B cell (primary cell): ENCODE measurements around the gene RNASE4. TPM values are rescaled to one million over a fixed set of nuclear protein-coding genes. Genes with fewer than 3 reads are reported as not detected.

Experiments used
- ATAC-seq: fragments of 200-7000 bp; cut with Tn5 transposase; one replicate; pipeline ENCODE4 v1.10.0; 2021; ENCODE audit warnings: low read depth, mild to moderate bottlenecking, moderate number of reproducible peaks, moderate library complexity
- CTCF ChIA-PET: fragments of 350-600 bp; sonication (Branson Sonifier 250); formaldehyde crosslinking; loops from one replicate; lab custom pipeline; 2021; ENCODE audit warnings: antibody characterized with exemption, inconsistent platforms; lab: Charles Lee
- POLR2A ChIA-PET: fragments of 350-600 bp; sonication (Branson Sonifier 250); formaldehyde crosslinking; loops from one replicate; lab custom pipeline; 2021; ENCODE audit warnings: antibody characterized with exemption; lab: Charles Lee
- DNase-seq: peaks from one replicate; pipeline ENCODE4 v3.0.0; 2013
- H2AFZ ChIP-seq: 2 replicates; pipeline ENCODE4 v1.6.1; 2012; ENCODE audit warnings: mild to moderate bottlenecking, low read depth, low read length; ENCODE audit not compliant: insufficient read depth, poor library complexity, severe bottlenecking
- H3K27ac ChIP-seq, 2 donors: 1 replicate in 1 of 2; 2 replicates in 1 of 2; pipeline ENCODE4 v1.5.1; 2012 to 2013; ENCODE audit warnings: low read length in 2 of 2, mild to moderate bottlenecking in 2 of 2, moderate library complexity in 1 of 2
- H3K27me3 ChIP-seq, 4 experiments: fragments of 200-600 bp in 1 of 4; sonication (generic) in 1 of 4; replicated peaks in 1 of 4; 1 replicate in 2 of 4; 2 replicates in 2 of 4; pipeline versions ENCODE4 v1.6.1 to v1.7.0; 2013 to 2016; ENCODE audit warnings: low read length in 3 of 4, mild to moderate bottlenecking in 2 of 4, mixed read lengths in 1 of 4, moderate library complexity in 1 of 4; ENCODE audit not compliant: insufficient read depth in 4 of 4, control insufficient read depth in 3 of 4; ENCODE audit errors: control extremely low read depth in 1 of 4
- H3K36me3 ChIP-seq, 2 experiments: replicated peaks in 1 of 2; 1 replicate in 1 of 2; 2 replicates in 1 of 2; pipeline versions ENCODE4 v1.6.1 to v1.7.1; 2013; ENCODE audit warnings: low read length in 1 of 2; ENCODE audit not compliant: insufficient read depth in 2 of 2, control insufficient read depth in 1 of 2; ENCODE audit errors: control extremely low read depth in 1 of 2, extremely low read depth in 1 of 2
- H3K4me1 ChIP-seq, 2 donors: fragments of 200-600 bp in 1 of 2; sonication (generic) in 1 of 2; 1 replicate in 1 of 2; 2 replicates in 1 of 2; pipeline versions ENCODE4 v1.5.1 to v1.6.1; 2013 to 2017; ENCODE audit warnings: low read length in 2 of 2; ENCODE audit not compliant: control insufficient read depth in 2 of 2, insufficient read depth in 2 of 2
- H3K4me2 ChIP-seq: replicated peaks from 2 replicates; pipeline ENCODE3; 2012; ENCODE audit warnings: mild to moderate bottlenecking, low read depth, low read length; ENCODE audit not compliant: poor library complexity, severe bottlenecking
- H3K4me3 ChIP-seq, 5 experiments: fragments of 200-600 bp in 1 of 5; sonication (generic) in 1 of 5; 1 replicate in 3 of 5; 2 replicates in 2 of 5; pipeline versions ENCODE4 v1.5.1 to v1.7.0; 2011 to 2016; ENCODE audit warnings: low read length in 4 of 5, mild to moderate bottlenecking in 4 of 5, low read depth in 2 of 5, control low read depth in 1 of 5, moderate library complexity in 1 of 5; ENCODE audit not compliant: insufficient read depth in 1 of 5; ENCODE audit errors: control extremely low read depth in 1 of 5, extremely low read depth in 1 of 5
- H3K79me2 ChIP-seq: fragments of 200-600 bp; sonication (generic); one replicate; pipeline ENCODE4 v1.6.0; 2016; ENCODE audit warnings: low read length; ENCODE audit not compliant: control insufficient read depth, insufficient read depth
- H3K9ac ChIP-seq: fragments of 200-600 bp; sonication (generic); 2 replicates; pipeline ENCODE4 v1.6.1; 2017; ENCODE audit warnings: mild to moderate bottlenecking, low read length, moderate library complexity
- H3K9me3 ChIP-seq, 3 donors: one replicate each; pipeline versions ENCODE4 v1.6.1 to v1.7.1; 2013; ENCODE audit warnings: low read length in 2 of 3; ENCODE audit not compliant: control insufficient read depth in 2 of 3, insufficient read depth in 1 of 3; ENCODE audit errors: control extremely low read depth in 1 of 3
- H4K20me1 ChIP-seq: 2 replicates; pipeline ENCODE4 v1.6.0; 2012; ENCODE audit warnings: mild to moderate bottlenecking, low read length; ENCODE audit not compliant: insufficient read depth, control insufficient read depth, poor library complexity, severe bottlenecking
- H3K27ac Mint-ChIP-seq: one replicate; pipeline ENCODE4 v1.8.0; 2021; ENCODE audit warnings: mixed read lengths
- H3K27me3 Mint-ChIP-seq: one replicate; pipeline ENCODE4 v1.8.0; 2021; ENCODE audit warnings: mixed read lengths
- H3K4me1 Mint-ChIP-seq: one replicate; pipeline ENCODE4 v1.8.0; 2021; ENCODE audit warnings: mixed read lengths
- H3K4me3 Mint-ChIP-seq: one replicate; pipeline ENCODE4 v1.8.0; 2021; ENCODE audit warnings: mixed read lengths
- H3K9me3 Mint-ChIP-seq: one replicate; pipeline ENCODE4 v1.8.0; 2022; ENCODE audit warnings: mixed read lengths; ENCODE audit not compliant: insufficient read depth
- EZH2 ChIP-seq: IDR thresholded peaks from 2 replicates; pipeline ENCODE4 v1.6.1; 2012; ENCODE audit warnings: borderline replicate concordance, low read depth, mild to moderate bottlenecking, moderate library complexity, low read length; ENCODE audit not compliant: insufficient read depth, poor library complexity, severe bottlenecking
- WGBS: methylation state at CpG from one replicate; pipeline ENCODE4 v1.1.5; 2013; ENCODE audit warnings: missing lambda C conversion rate; ENCODE audit not compliant: insufficient coverage; 5-methylcytosine and 5-hydroxymethylcytosine counted together
- intact Hi-C: fragments of 100-400 bp; cut with micrococcal nuclease; formaldehyde crosslinking; loops from one replicate; pipeline ENCODE4 v1.10.0; 2022
- polyA plus RNA-seq: library from polyadenylated mRNA; depleted of rRNA; stranded (reverse); fragments of >200 nt; gene quantifications from 2 replicates; pipeline ENCODE4 v1.2.3, GENCODE V29; 2012
- total RNA-seq, 2 donors: library from RNA; stranded (reverse); fragments of 120-200 nt in 1 of 2; gene quantifications; 1 replicate in 1 of 2; 2 replicates in 1 of 2; pipeline versions ENCODE4 v1.2.3 to v1.2.4, GENCODE V29; 2013 to 2022
- TF ChIP-seq, protein P1 (sequence below): fragments of 200-600 bp; IDR thresholded peaks from one replicate; pipeline ENCODE4 v1.8.0; 2022; ENCODE audit warnings: antibody characterized with exemption, mild to moderate bottlenecking

The RNASE4 gene
- total and polyA plus RNA-seq, 2 donors (not counting 1 experiment from before 2014, with no cell fraction given), result 1.8 TPM

DNA sequence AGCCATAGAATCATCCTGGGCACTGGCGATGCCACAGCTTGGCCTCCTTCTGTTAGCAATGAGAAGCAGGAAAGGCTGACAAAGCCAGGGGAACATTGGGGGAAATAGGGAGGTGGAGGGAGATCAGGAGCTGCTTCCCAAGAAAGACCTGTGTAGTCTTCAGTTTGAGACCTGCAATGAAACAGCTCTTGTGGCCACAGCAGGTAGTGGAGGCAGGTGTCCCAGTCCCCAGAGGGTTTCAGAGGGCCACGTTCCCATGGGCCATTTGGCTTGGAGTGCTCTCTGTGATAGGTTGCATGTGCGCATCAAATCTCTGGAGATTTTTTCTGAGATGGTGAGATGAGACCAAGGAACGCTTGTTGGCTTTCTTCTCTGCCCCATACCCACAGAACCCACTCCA lies 28.5 kb upstream of the RNASE4 start:
- Histone ChIP-seq H3K27me3 (peaks cover 0 to 58% (median 43%) of the 10 kb centered on the region in 4 experiments), H2AFZ (no peak overlapping the region), H3K9ac (no peak overlapping the region), H3K4me2 (no peak overlapping the region), H4K20me1 (no peaks in the 10 kb centered on the region), H3K4me1 (peaks cover 26 to 28% of the 10 kb centered on the region in 2 donors), H3K36me3 (no peaks in the 10 kb centered on the region), H3K4me3 (no peak overlapping the region), H3K9me3 (peaks cover 0 to 6% (median 0%) of the 10 kb centered on the region in 3 donors), H3K27ac (no peak overlapping the region), H3K79me2 (no peaks in the 10 kb centered on the region)
- ChIA-PET POLR2A (interaction anchor here (0.6 kb wide), 1 partner anchor 46 kb away, joined by 6 read pairs; no protein-coding TSS in a partner anchor), CTCF (interaction anchor here (0.6 to 11.2 kb wide), 3 partner anchors 19 to 200 kb away, joined by 3 to 445 read pairs (median 8); partner anchors contain the start of genes ANG and RNASE4)
- H3K4me1 Mint-ChIP-seq, result peaks cover 27% of the 10 kb centered on the region
- H3K4me3 Mint-ChIP-seq, result no peak overlapping the region
- no peak overlapping the region for H3K27ac Mint-ChIP-seq
- 67% methylated on average over 2 of the region's 4 CpGs for WGBS
- DNase-seq (no peak), ATAC-seq (no peak)
- H3K9me3 Mint-ChIP-seq, result no peaks in the 10 kb centered on the region
- intact Hi-C loops, result no loop called here
- no peak for TF ChIP-seq EZH2
- TF ChIP-seq, protein P1, sequence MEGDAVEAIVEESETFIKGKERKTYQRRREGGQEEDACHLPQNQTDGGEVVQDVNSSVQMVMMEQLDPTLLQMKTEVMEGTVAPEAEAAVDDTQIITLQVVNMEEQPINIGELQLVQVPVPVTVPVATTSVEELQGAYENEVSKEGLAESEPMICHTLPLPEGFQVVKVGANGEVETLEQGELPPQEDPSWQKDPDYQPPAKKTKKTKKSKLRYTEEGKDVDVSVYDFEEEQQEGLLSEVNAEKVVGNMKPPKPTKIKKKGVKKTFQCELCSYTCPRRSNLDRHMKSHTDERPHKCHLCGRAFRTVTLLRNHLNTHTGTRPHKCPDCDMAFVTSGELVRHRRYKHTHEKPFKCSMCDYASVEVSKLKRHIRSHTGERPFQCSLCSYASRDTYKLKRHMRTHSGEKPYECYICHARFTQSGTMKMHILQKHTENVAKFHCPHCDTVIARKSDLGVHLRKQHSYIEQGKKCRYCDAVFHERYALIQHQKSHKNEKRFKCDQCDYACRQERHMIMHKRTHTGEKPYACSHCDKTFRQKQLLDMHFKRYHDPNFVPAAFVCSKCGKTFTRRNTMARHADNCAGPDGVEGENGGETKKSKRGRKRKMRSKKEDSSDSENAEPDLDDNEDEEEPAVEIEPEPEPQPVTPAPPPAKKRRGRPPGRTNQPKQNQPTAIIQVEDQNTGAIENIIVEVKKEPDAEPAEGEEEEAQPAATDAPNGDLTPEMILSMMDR, result no peak
- H3K27me3 Mint-ChIP-seq, result peaks cover 59% of the 10 kb centered on the region

GRCh38 chr14:20656274-20656673 lies 28.1 kb upstream of the RNASE4 start:
- WGBS, result 93% methylated on average over 3 of the region's 4 CpGs
- TF ChIP-seq, protein P1, result no peak
- no peak for TF ChIP-seq EZH2
- H3K4me3 ChIP-seq, result no peak overlapping the region
- Mint-ChIP-seq H3K4me1 (peaks cover 27% of the 10 kb centered on the region), H3K27ac (no peak overlapping the region), H3K4me3 (no peak overlapping the region), H3K9me3 (no peaks in the 10 kb centered on the region), H3K27me3 (peaks cover 58% of the 10 kb centered on the region)
- H4K20me1 ChIP-seq, result no peaks in the 10 kb centered on the region
- ChIA-PET POLR2A (interaction anchor here (0.6 kb wide), 1 partner anchor 46 kb away, joined by 6 read pairs; no protein-coding TSS in a partner anchor), CTCF (interaction anchor here (0.6 to 11.2 kb wide), 4 partner anchors 19 to 201 kb away, joined by 3 to 445 read pairs (median 6); partner anchors contain the start of genes ANG and RNASE4)
- H3K4me2 ChIP-seq, result no peak overlapping the region
- no peak overlapping the region for H2AFZ ChIP-seq
- no peak for ATAC-seq
- peaks cover 0 to 6% (median 0%) of the 10 kb centered on the region in 3 donors for H3K9me3 ChIP-seq
- H3K27me3 ChIP-seq, result peaks cover 0 to 58% (median 42%) of the 10 kb centered on the region in 4 experiments
- no peak for DNase-seq
- intact Hi-C loops, result no loop called here
- H3K36me3 ChIP-seq, result no peaks in the 10 kb centered on the region
- H3K79me2 ChIP-seq, result no peaks in the 10 kb centered on the region
- H3K9ac ChIP-seq, result no peak overlapping the region
- peaks cover 26 to 28% of the 10 kb centered on the region in 2 donors for H3K4me1 ChIP-seq
- no peak overlapping the region for H3K27ac ChIP-seq
